T-helper 1 cell (primary cell): ENCODE measurements around the gene TBC1D16.
"Not testable (repeated sequence)": the region's sequence is repeated elsewhere in the genome, so short reads cannot be mapped to it uniquely, and the experiment has no call there.

Source experiments
- DNase-seq, 5 donors: peaks; one replicate each; pipeline ENCODE4 v3.0.0-alpha.2; 2012 to 2020

Gene TBC1D16

GRCh38 chr17:79911430-79912399, 124.0 kb downstream of the TBC1D16 start:
- DNase-seq = no peak

GRCh38 chr17:79910985-79911361, 124.7 kb downstream of the TBC1D16 start:
- DNase-seq = no peak

- DNase-seq = no peak
Measured at GRCh38 chr17:79909121-79909520, 126.6 kb downstream of the TBC1D16 start.

DNA sequence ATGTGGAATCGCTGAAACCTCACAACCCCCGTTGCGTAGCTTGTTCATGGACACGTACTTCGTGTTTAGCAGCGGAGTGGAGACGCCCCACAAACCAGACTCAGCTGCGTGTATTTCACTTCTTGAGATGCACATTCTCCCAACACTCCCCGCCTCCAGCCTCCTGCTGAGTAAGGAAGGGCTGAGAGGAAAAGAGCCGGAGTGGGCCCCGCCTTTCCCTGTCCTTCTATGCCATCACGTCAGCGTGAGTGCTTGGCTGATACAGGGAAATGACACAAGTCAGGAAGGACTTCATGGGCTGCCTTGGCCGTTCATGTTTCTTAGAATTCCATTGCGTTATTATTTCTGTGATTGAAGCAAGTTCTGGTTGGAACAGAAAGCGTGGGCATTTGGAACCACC, 127.8 kb downstream of the TBC1D16 start:
- no peak for DNase-seq

DNA sequence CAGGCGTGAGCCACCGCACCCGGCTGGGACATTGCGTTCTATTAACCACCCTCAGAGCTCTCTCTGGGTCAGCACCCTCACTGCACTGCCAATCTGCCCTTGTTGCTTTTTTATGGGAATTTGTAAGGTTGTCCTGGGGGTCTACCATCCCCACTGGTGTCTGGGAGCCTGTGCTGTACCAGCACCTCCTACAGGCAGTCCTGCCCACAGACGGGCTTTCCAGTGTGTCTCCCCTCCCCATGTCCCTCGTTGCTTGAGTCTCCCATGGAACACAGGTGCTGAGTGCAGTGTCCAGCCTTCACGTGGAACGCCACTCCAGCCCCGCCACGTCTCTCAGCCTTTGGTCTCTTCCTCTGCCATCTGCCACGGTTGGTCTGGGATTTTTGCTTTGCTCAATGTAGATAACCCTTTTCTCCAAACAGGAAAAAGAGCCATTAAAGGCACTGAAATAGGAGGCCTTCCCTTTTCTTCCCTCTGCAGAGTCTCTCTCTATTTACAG, 128.4 kb downstream of the TBC1D16 start:
- DNase-seq = no peak

GRCh38 chr17:79905832-79906231, 129.8 kb downstream of the TBC1D16 start:
- no peak for DNase-seq

DNA sequence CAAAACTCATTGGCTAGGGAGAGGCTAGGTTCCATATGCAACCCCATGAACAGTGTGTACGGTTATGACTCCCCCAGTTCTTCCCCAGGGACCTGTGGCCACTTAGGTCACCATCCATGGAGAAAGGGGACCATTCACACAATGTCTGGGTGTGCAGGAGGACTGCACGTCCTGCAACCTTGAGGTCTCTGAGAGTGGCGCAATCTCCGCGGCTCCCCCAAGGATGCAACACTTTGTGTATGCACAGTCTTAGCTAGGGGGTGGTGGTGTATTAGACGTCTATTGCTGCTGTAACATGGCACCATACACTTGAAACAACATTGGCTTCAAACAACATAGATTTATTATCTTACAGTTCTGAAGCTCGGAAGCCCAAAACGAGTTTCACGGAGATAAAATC, 130.8 kb downstream of the TBC1D16 start:
- no peak for DNase-seq

GRCh38 chr17:79902146-79902791, 133.4 kb downstream of the TBC1D16 start:
- no peak for DNase-seq

- DNase-seq = no peak
Measured at GRCh38 chr17:79901131-79901530, 134.5 kb downstream of the TBC1D16 start.

- no peak for DNase-seq
Measured at GRCh38 chr17:79899584-79899983, 136.1 kb downstream of the TBC1D16 start.

- no peak for DNase-seq
Measured at GRCh38 chr17:79897243-79898063, 138.2 kb downstream of the TBC1D16 start.

DNA sequence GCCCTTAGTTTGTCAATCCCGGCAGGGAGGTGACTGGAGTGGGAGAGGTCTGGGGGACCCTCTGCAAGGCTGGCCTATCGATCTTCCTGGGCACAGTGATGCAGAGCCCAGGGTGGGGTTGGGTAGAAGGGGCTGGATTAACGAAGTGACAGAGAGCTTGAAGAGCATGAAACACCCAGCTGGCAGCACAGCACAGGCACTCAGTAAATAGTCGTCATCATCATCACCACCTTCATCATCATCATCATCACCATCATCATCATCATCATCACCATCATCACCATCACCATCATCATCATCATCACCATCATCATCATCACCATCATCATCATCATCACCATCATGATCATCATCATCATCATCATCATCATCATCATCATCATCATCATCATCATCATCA, 142.2 kb downstream of the TBC1D16 start:
- not testable (repeated sequence) for DNase-seq

GRCh38 chr17:79892457-79893241, 143.0 kb downstream of the TBC1D16 start:
- DNase-seq = no peak

DNA sequence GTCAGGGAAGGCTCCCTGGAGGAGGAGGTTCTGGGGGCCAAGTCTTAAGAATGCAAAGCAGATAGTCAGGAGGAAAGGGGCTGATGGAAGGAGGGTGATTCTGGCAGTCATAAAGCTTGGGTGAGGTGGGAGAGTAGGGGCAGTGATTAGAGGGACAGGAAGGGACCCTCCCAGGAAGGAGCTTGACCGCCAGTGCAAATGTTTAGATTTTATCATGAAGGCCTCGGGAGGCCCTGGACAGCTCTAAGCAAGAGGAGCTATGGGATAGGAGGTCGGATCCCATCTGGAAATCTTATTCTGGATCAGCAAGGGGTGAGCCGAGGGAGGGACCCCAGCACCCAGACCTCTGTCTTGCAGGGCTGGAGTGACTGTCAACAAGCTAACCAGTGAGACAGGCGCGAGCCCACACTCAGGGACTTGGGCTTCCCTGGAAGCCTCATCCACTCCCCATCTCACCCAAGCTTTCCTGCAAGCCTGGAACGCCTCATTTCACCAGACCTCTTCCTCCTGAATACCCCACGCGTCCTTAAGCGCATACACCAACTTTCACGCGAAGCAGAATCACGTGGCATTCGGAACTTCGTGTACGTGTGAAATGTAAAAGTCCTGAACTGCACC, 144.4 kb downstream of the TBC1D16 start:
- no peak for DNase-seq

GRCh38 chr17:79890706-79891105, 145.0 kb downstream of the TBC1D16 start:
- DNase-seq = no peak

- DNase-seq = no peak
Measured at GRCh38 chr17:79888811-79889634, 146.6 kb downstream of the TBC1D16 start.

DNA sequence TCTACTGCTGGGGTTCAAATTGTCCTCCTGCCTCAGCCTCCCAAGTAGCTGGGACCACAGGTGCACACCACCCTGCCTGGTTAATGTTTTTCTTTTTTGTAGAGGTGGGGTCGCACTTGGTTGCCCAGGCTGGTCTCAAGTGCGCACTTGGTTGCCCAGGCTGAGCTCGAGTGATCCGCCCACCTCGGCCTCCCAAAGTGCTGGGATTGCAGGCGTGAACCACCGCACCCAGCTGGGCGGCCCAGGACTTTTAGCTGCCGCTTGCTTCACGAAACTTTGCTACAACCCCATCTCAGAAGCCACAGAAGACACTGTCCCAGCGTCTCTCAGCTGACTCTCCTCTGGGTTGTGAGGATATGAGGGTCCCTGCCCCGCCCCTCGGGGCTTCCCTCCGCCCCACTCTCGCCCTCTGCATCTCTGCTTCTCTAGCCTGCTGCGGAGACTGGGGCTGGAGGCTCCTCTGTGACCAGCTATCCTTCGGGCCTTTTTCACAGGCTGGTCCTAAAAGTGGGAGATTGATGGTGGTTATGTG, 147.6 kb downstream of the TBC1D16 start:
- DNase-seq = no peak

DNA sequence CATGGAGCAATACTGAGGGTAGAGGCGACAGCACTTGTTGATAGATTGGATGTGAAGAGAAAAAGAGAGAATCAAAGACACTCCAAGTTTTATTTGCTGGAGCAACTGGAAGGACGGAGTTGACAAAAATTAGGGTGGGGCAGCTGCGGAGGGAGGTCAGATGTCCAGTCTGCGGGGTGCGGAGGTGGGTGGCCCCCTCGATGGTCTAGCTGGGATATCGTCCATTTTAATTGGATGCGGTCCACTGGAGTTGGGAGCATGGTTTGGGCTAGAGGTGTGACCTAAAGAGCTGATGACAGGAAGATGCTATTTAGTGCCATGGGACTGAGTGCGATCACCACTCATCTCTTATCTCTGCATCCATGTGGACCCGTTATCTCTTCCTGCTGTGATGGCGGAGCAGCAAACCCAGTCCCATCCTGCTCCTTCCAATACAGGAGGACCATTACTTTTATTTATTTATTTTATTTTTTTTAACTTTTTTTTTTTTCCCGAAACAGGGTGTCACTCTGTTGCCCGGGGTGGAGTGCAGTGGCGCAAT, 148.2 kb downstream of the TBC1D16 start:
- no peak for DNase-seq

DNA sequence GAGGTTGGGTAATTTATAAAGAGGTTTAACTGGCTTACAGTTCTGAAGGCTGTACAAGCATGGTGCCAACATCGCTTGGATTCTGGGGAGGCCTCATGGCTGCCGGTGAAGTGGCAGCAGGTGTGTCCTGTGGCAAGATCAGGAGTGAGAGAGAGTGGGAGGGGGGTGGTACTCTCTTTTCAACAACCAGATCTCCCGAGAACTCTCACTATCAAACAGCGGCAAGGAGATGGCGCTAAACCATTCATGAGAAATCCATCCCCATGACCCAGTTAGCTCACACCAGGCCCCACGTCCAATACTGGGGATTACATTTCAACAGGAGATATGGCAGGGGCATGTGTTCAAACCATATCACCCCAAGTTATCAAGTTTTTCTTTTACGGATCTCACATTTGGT, 152.5 kb downstream of the TBC1D16 start:
- DNase-seq = no peak
